COLO668 (cell line): ENCODE measurements around the gene RIPK4.
"Not testable (repeated sequence)": the region's sequence is repeated elsewhere in the genome, so short reads cannot be mapped to it uniquely, and the experiment has no call there.

ENCODE experiments used
- DNase-seq: peaks from one replicate; lab custom pipeline; 2025; ENCODE audit not compliant: unreplicated experiment; lab: John Stamatoyannopoulos, UW

Gene RIPK4

DNA sequence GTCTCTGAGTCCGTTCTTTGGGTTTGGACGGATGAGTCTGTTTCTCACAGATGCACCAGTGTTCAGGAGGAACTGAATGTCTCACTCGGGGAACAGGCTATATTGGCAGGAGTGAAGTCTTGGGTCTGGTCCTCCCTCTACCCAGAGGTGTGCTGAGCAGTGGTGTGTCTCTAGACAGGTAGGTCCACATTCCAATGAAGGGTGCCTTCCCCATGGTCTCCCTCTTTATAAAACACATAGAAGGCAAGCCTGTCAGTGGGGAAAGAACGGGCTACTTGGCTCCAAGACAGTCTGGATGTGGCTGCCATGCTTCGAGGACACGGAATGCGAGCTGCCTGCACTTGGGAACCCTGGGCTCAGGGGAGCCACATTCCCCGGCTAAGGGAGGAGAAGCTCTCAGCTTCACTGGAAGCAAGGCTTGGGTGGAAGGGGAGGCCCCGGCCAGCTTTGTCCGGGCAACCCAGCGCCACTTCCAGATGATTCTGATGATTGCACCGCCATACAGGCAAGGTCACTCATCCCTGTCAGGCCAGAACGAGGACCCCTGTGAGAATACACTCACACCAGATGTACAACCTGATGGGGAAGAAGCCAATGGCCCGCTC is 29.7 kb upstream of the RIPK4 start:
- no peak for DNase-seq

DNA sequence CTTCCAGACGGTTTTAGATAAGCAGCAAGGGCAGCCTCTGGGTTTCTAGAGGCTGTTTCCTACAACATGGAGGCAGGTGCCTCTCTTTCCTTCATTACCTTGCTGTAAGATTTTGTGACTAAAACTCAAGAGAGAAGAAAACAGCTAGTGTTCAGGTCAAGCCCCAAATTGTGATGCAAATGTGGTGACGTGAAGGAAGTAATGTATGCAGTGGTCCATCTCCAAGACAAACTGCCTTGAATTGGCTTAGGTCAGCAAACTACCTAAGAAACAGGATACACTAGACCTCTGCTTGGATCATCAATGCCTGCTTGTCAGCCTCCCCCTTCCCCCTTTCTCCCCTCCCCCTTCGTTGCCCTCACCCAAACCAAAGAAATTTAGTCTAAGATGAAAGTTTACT is 28.9 kb upstream of the RIPK4 start:
- DNase-seq = no peak

DNA sequence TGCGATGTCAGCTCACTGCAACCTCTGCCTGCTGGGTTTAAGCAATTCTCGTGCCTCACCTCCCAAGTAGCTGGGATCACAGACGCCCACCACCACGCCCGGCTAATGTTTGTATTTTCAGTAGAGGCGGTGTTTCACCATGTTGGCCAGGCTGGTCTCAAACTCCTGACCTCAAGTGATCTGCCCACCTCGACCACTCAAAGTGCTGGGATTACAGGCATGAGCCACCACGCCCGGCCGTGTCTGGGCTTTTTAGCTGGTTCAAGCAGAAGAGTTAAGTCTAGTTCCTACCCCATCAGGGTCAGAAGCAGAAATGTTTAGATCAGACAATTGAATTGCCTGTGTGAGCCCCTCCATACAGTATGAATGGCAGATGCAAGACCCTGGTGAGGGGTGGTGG is 27.7 kb upstream of the RIPK4 start:
- no peak for DNase-seq

DNA sequence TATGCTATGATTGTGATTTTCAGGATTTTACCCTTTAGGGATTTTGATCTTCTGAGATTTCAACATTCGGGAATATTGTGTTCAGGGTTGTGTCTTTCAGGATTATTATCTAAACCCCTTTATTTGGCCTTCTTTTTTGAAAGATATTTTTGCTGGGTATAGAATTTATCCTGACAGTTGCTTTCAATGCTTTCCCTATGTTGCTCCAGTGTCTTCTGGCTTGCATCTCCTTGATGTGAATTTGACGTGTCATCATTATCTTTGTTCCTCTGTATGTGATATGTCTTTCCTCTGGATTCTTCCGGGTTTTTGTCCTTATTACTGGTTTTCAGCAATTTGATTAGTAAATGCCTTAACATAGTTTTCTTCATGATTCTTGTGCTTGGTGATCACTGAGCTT is 25.9 kb upstream of the RIPK4 start:
- DNase-seq = no peak

DNA sequence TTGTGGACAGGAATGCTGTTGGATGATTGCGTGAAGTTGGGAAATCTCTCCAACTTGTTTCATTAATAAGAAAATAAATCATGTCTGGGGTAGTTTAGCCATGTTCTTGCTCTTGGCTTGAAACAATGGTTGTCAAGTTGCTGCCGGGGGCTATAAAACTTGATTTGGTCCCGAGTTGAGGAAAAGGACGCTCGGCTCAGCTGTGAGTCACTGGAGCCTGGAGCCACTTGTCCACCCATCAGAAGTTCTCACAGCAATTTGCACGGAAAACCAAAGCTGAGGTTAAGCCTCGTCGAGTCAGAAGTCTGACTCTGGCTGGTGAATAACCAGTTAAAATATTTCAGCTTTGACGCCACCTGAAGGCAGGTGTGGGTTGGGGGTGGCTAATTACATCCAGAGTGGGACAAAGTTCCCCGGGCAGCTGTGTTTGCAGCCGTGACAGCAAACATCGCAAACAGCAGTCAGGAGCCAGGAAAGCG is 19.7 kb upstream of the RIPK4 start:
- peak; percentile 90 for DNase-seq

DNA sequence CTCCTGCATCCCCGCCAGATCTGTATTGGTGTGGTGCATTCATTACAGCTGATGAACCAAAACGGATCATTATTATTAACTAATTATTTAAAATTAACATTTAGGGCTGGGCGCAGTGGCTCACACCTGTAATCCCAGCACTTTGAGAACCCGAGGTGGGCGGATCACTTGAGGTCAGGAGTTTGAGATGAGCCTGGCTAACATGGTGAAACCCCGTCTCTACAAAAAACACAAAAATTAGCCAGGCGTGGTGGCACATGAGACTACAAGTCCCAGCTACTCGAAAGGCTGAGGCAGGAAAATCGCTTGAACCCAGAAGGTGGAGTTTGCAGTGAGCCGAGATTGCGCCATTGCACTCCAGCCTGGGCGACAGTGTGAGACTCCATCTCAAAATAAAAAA is 18.4 kb upstream of the RIPK4 start:
- not testable (repeated sequence) for DNase-seq

DNA sequence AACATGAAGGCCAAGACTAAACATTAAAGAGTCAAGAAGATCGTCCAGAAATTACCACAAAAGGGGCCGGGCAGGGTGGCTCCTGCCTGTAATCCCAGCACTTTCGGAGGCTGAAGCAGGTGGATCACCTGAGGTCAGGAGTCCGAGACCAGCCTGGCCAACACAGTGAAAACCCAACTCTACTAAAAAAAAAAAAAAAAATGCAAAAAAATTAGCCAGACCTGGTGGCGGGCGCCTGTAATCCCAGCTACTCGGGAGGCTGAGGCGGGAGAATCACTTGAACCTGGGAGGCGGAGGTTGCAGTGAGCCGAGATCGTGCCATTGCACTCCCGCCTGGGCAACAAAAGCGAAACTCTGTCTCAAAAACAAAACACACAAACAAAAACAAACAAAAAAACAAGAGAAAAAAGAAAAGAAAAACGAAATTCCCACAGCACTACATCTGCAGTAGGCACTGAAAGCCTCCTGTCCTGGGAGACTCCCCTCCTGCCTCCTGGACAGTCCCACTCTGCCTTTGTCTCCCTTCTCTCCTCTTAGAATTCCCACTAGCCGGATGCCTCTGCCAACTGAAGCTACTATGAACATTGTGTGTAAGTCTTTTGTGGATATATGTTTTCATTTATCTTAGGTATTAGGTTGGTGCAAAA is 17.7 kb upstream of the RIPK4 start:
- DNase-seq = no peak

DNA sequence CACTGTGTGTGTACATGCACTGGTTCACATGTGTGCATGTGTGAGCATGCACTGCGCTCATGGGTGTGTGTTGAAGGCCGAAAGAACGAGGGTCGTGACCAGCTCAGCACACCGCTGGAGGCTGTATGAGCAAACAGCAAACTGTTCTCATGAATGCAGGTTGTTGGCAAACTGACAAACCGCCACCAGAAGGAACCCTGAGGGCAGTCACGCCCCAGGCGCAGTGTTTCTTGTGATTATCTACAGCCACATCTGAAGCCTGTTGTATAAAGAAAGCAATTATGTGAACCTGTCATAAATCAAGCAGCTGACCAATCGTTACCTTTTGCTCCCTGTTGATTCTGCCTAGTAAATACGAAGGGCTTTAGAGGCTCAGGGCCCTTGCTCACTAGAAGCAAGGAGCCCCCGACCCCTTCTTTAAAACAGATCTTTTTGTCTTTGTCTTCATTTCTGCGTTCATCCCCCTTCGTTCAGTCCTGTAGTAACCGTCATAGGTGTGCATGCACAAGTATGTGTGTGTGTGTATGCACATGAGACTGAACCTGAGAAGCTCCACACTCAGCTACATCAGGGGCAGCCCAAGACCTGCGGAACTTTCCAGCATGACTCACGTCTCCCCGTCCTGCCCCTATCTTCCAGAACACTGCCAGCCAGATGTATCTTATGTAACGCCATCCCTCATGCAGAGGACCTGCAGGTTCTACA is 16.8 kb upstream of the RIPK4 start:
- DNase-seq = peak; percentile 92

DNA sequence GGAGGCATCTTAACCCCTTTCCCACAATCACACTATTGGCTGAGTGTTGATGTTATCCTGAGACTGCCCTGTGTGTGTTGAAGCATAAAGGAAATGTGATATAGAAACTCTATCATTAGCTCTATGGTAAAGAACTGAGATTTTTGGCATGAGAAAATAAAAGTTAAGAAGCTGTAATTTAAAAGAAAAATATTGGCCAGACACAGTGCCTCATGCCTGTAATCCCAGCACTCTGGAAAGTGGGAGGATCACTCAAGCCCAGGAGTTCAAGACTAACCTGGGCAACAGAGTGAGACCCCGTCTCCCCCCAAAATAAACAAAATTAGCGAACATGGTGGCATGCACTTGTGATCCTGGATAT is 14.2 kb upstream of the RIPK4 start:
- no peak for DNase-seq

DNA sequence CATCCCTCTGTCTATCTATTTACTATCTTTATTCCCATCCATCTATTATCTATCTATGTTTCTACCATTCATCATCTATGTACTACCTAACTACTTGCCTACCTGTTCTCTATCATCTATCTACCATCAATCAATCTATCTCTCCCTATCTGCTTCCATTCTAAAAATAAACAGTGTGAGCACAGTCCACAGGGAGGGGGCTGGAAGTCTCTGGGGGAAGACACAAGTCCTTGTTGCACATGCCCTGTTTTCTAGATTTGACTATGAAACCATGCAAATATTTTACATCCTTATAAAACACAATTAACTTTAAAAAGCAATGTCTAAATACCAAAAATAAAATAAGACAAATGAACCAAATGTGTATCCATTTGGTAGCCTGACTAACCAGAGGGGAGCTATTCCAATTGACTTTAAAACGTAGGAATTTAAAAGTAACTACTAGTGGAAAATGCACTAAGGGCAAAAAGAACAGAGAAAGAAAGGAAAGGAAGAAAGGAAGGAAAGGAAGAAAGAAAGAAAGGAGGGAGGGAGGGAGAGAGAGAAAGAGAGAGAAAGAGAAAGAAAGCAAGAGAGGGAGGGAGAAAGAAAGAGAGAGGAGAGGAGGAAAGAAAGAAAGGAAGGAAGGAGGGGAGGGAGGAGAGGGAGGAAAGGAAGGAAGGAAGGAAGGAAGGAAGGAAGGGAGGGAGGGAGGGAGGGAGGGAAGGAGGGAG is 13.6 kb upstream of the RIPK4 start:
- DNase-seq = no peak

DNA sequence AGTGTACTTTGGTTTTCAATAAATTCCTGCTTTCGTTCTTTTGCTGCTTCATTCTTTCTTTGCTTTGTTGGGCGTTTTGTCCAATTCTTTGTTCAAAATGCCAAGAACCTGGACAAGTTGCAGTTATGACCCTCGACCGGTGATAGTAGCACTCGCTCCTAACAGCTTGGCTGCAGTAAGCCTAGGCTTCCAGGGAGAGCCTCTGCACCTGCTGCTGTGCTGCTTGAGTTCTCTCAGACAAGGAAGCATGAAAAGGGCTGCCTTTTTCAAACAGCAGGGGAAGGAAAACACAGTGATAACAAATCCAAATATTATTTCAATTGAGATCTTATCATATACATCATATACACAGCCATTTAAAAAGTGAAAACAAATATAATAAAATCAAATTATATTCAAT is 12.8 kb upstream of the RIPK4 start:
- peak; percentile 63 for DNase-seq

DNA sequence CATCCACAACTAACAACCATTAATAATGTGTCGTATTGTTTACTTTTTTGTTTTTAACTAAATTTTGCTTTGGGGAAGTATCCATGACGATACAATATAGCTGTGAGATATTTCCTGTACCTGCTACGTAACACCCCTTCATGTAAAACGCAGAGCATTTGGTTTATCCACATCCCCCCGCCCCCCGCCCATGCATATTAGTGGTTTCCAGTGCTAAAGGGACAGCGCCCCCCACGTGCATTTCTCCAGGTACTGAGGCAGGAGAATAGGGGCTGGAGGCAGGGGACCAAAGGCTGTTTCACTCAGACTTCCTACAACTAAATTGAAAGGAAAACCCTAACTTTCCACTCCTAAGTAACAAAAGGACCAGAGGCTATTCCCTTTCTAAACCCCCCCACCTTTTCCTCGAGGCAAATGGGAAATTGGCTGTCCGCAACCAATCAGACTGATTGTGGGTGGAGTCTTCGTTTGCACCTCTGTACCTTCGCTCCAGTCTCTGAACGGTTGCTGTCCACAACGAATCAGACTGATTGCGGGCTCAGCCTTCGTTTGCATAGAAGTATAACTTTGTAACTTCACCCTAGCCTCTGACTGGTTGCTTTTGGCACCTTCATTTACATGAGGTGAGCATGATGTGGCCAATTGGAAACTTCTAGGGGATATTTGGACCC is 12.2 kb upstream of the RIPK4 start:
- no peak for DNase-seq

DNA sequence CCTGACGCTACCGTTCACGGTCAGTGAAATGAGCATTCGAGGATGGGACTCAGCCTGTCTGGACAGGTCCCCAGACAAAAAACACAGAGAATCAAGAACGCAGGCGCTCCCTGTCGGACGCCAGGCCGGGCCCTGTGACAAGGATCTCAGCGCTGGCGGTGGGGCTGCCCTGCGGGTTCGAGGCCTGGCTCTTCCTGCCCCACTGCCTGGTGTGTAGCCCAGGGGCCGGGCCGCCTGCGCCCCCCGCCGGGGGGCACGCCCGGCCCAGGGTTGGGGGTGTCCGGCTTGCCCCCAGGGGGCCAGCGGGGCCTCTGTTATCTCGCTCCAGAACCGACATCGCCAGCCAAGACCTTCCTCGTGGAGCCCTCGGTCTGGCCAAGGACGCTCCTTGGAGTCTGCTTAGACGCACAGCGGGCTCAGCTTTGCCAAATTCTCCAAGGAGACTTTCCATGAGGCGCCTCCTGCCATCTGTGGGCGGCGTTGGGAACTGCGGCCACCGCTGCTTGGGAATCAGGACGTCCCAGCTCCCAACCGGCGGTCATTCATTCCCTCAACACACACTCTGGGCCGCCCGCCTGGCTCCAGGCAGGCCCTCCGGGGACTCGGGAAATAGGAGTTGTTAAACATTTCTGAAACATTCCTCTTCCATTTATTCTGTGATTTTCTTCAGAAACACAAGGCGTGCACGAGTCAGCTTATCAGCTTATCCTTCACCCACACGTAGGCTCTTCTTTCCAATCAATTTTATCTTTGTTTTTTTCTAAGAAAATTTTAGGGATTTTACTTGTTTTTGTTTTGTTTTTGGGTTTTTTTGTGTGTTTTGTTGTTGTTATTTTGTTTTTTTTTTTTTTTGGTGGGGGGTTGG is 11.3 kb upstream of the RIPK4 start:
- peak; percentile 67 for DNase-seq

DNA sequence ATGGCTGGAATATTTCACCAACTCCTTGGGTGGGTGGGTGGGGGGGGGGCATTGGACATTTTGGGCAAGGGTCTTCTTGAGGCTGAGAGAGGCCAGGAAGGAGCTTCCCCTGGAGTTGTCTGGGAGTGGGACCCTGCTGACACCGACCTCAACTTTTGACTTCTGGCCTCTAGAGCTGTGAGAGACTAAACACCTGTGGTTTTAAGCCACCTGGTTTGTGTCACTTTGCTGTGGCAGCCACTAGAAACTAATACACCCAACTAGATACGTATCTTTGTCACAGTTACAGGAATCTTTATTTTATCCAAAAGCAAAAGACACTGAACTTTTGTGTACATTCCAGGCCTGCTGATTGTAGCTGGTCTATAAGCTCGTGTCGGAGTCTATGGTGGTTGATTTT is 9.9 kb upstream of the RIPK4 start:
- no peak for DNase-seq

DNA sequence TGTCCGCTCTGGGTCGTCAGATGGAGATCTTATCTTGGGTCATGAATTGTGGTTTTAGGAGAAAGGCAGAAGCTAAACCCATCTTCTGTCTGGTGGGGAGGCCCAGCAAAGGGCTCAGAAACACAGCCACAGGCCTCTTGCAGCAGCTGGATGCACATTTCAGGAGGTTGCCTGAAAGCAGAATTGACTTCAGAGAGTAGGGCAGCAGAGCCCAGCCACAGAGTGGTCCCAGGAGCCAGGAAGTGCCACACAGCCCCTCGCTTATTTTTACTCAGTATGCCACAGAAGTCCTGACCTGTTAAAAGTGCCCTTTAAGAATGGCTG is 8.3 kb upstream of the RIPK4 start:
- no peak for DNase-seq

DNA sequence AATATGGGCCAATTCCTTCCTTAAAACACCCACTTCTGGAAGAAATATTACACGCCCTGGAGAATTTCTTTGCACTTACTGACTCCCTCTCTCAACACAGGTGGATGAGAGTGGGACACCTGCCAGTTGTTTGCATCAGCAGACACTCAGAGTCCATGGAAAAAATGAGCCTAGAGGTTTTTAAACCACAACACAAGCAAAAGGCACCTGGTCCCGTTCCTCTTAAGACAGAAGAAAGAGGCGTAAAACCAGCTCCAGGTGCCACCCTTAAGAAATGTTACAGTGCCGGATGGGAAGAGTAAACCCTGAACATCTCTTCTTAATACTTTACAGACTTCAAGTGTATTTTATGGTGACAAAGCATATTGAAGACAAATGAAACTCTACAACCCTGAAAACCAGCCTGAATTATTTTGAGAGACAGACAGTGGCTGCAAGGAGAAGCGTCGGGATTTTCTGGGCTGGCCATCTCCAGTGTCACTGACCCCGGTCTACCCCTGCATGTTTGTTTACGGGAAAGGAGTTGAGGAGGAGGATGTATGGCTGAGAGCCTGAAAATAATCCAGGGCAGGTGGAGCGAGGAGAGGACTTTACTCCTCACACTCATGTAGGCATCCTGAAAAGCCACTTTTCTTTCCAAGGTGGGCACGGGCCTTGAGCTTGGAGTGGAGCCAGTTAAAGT is 7.8 kb upstream of the RIPK4 start:
- DNase-seq = peak; percentile 64

DNA sequence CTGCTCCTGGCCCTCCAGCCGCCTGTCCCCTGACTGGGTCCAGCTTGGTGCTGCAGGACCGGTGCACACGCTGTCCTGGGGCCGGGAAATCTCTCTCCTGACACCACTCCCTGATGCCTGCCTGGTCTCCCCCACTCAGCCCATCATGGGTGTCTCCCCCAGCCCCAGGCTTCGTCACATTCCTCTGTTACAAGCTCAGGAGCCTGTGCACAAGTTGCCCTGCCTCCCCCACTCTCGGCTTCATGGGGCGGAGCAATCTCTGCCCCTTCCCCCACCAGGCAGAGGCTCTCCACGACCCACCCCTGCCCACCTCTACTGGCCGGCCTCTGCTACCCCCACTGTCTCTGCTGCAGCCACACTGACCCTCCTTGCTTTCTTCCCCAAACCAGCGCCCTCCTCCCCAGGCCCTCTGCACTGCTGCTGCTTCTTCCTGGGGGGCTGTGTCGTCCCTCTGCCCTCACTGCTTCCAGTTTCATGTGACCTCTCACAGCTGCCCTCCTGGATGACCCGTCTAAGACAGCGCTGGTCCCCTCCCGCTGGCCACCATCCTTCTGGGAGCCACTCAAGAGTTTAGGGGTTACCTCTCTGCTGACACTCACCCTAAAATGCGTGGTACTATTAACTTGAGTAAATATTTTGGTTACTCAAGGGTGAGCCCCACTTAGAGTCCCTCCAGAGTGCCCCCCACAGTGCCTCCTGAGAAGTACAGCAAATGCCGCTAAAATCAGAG is 5.7 kb upstream of the RIPK4 start:
- DNase-seq = no peak

DNA sequence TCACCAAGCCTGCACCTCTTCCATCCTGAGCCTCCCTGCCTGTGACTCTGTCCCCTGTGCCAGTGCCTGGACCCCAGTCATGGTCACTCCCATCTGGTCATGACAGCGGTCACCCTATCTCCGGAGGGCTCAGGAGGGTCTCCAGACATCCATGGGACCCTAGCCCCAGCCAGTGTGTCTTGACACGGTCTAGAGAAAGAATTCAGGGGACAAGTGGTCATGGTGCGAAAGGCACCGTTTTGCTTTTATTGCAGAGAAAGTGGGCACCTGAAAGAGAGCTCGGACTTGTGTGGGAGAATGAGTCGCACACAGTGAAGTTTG is 4.7 kb upstream of the RIPK4 start:
- no peak for DNase-seq

DNA sequence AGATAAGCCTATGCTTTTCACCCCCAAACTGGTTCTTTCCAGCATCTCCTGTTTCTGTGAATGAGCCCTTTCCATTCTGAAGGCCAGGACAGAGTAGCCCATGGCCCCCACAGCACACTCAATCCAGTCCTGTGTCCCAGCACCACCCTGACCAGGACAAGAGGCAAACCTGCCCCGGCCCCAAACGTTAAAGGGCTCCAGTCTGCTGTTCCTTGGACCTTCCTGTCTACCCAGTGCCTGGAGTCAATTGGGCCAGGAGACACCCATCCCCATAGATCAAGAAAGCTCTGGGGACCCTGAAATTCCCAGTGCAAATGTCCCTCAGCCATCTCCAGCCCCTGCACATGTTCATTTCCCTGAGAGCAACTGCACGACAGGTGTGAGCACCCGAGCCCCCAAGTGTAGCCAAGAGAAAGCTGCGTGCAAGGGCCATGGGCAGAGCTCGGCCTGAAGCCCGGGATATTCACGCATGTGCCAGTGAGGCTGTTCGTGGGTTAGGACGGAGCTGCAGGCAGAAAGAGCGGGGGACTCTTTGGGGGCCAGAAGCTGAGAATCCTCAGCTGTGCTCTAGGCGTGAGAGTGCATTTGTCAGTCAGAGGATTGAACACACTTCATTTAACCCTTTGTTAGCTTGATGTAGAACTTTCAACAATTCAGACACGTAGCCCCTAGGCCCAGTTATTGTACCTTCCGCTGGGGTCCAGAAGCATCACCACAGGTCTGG is 4.2 kb upstream of the RIPK4 start:
- no peak for DNase-seq
